Endothelial cell of umbilical vein (primary cell): Measurements from ENCODE around the gene CYP26A1. TPM values are rescaled to one million over a fixed set of nuclear protein-coding genes. Genes with fewer than 3 reads are reported as not detected.

Source experiments
- BruUV-seq: library from RNA; stranded (reverse); fragments of 400-500 nt; replicated peaks from 2 replicates; lab custom pipeline; 2021; lab: Mats Ljungman, UMichigan
- CTCF ChIA-PET: fragments of 300-600, 350-600 bp; sonication (Branson Sonifier 250); formaldehyde crosslinking; loops from one replicate; lab custom pipeline; 2021; ENCODE audit warnings: antibody characterized with exemption, inconsistent platforms; lab: Charles Lee
- POLR2A ChIA-PET: fragments of 300-600, 350-600 bp; sonication (Branson Sonifier 250); formaldehyde crosslinking; loops from one replicate; lab custom pipeline; 2021; ENCODE audit warnings: antibody characterized with exemption, inconsistent platforms; lab: Charles Lee
- DNase-seq: peaks from one replicate; pipeline ENCODE4 v3.0.0-alpha.2; 2011; ENCODE audit warnings: low read depth, low spot score
- FAIRE-seq: peaks from 2 replicates; lab custom pipeline; 2011; peaks lifted over from hg19 to GRCh38; lab: Jason Lieb, UNC
- H2AFZ ChIP-seq: 2 replicates; pipeline ENCODE4 v1.6.0; 2012; ENCODE audit warnings: low read depth, low read length, control low read depth, inconsistent platforms
- H3K27ac ChIP-seq: 2 replicates; pipeline ENCODE4 v1.5.1; 2011; ENCODE audit warnings: low read depth, mild to moderate bottlenecking, control low read depth, low read length, moderate library complexity; ENCODE audit not compliant: insufficient read depth
- H3K27me3 ChIP-seq, 2 experiments: 2 replicates each; pipeline versions ENCODE4 v1.6.0 to v1.6.1; 2011; ENCODE audit warnings: low read length in 2 of 2, mixed read lengths in 1 of 2; ENCODE audit not compliant: control insufficient read depth in 2 of 2, insufficient read depth in 2 of 2
- H3K36me3 ChIP-seq, 2 experiments: 2 replicates in 1 of 2; 3 replicates in 1 of 2; pipeline ENCODE4 v1.5.1; 2011; ENCODE audit warnings: low read length in 2 of 2, mild to moderate bottlenecking in 1 of 2, moderate library complexity in 1 of 2; ENCODE audit not compliant: control insufficient read depth in 2 of 2, insufficient read depth in 2 of 2; ENCODE audit errors: extremely low read depth in 1 of 2
- H3K4me1 ChIP-seq: 3 replicates; pipeline ENCODE4 v1.5.1; 2011; ENCODE audit warnings: mild to moderate bottlenecking, low read length; ENCODE audit not compliant: control insufficient read depth, insufficient read depth; ENCODE audit errors: extremely low read depth
- H3K4me2 ChIP-seq: 2 replicates; pipeline ENCODE4 v1.6.1; 2011; ENCODE audit warnings: low read length, control low read depth, mixed read lengths; ENCODE audit not compliant: insufficient read depth
- H3K4me3 ChIP-seq, 3 experiments: fragments of 200-600 bp in 1 of 3; sonication (generic), shearing (Covaris generic) in 1 of 3; replicated peaks in 1 of 3; 2 replicates each; pipeline ENCODE4 v1.5.1; 2011 to 2016; ENCODE audit warnings: control low read depth in 3 of 3, low read length in 3 of 3, mild to moderate bottlenecking in 2 of 3, inconsistent platforms in 1 of 3, low read depth in 1 of 3, moderate library complexity in 1 of 3; ENCODE audit not compliant: insufficient read depth in 1 of 3
- H3K79me2 ChIP-seq: 2 replicates; pipeline ENCODE4 v1.6.0; 2012; ENCODE audit warnings: low read length, inconsistent platforms; ENCODE audit not compliant: control insufficient read depth, insufficient read depth
- H3K9ac ChIP-seq: replicated peaks from 2 replicates; pipeline ENCODE3; 2011; ENCODE audit warnings: low read length, control low read depth; ENCODE audit not compliant: insufficient read depth; ENCODE audit errors: extremely low read depth
- H3K9me1 ChIP-seq: replicated peaks from 3 replicates; pipeline ENCODE4 v1.6.0; 2011; ENCODE audit warnings: mild to moderate bottlenecking, low read length; ENCODE audit not compliant: control insufficient read depth, insufficient read depth; ENCODE audit errors: extremely low read depth
- H3K9me3 ChIP-seq: replicated peaks from 2 replicates; pipeline ENCODE4 v1.5.1; 2012; ENCODE audit warnings: low read length, inconsistent platforms; ENCODE audit not compliant: control insufficient read depth, insufficient read depth
- H4K20me1 ChIP-seq: replicated peaks from 2 replicates; pipeline ENCODE3; 2011; ENCODE audit warnings: mild to moderate bottlenecking, low read length; ENCODE audit not compliant: control insufficient read depth, insufficient read depth; ENCODE audit errors: extremely low read depth
- FOS ChIP-seq: IDR thresholded peaks from 2 replicates; pipeline ENCODE4 v1.6.1; 2011; ENCODE audit warnings: mild to moderate bottlenecking, low read length, moderate library complexity, borderline replicate concordance; ENCODE audit not compliant: insufficient read depth
- GATA2 ChIP-seq: IDR thresholded peaks from 2 replicates; pipeline ENCODE4 v1.7.0; 2011; ENCODE audit warnings: low read depth, mild to moderate bottlenecking, moderate library complexity, mixed read lengths, low read length; ENCODE audit not compliant: insufficient read length, insufficient read depth
- MYC ChIP-seq: IDR thresholded peaks from one replicate; pipeline ENCODE4 v1.6.1; 2011; ENCODE audit warnings: mild to moderate bottlenecking, low read depth, low read length
- POLR2A ChIP-seq: IDR thresholded peaks from 2 replicates; pipeline ENCODE4 v1.6.1; 2012; ENCODE audit warnings: low read depth, mild to moderate bottlenecking, control low read depth, low read length
- POLR2AphosphoS5 ChIP-seq: IDR thresholded peaks from 2 replicates; pipeline ENCODE4 v1.6.1; 2012; ENCODE audit warnings: low read depth, mild to moderate bottlenecking, control low read depth, low read length, moderate library complexity; ENCODE audit not compliant: insufficient read depth
- dilution Hi-C: fragments of 300-500 bp; cut with MboI; formaldehyde crosslinking; loops from one replicate; pipeline ENCODE4 v1.15.0; 2019; ENCODE audit warnings: low sequenced_read_pairs; ENCODE audit not compliant: extremely low pct_ligation_motif_present
- intact Hi-C: fragments of 100-400 bp; cut with micrococcal nuclease; formaldehyde crosslinking; loops from one replicate; pipeline ENCODE4 v1.10.0; 2022
- polyA plus RNA-seq, 4 experiments: library from polyadenylated mRNA; depleted of rRNA in 3 of 4; stranded (reverse) in 3 of 4; unstranded in 1 of 4; fragments of >200 nt; gene quantifications; 2 replicates each; pipeline versions ENCODE4 v1.2.1 to v1.2.3, GENCODE V29; 2011 to 2012; ENCODE audit warnings: missing spikeins in 1 of 4
- total RNA-seq: library from RNA; stranded (reverse); gene quantifications from 2 replicates; pipeline ENCODE4 v1.2.3, GENCODE V29; 2021
- TF ChIP-seq, protein P1 (sequence below), 2 donors: IDR thresholded peaks; 1 replicate in 1 of 2; 2 replicates in 1 of 2; pipeline ENCODE4 v1.5.1; 2011; ENCODE audit warnings: low read length in 2 of 2, mild to moderate bottlenecking in 2 of 2, moderate library complexity in 2 of 2, control low read depth in 1 of 2, inconsistent platforms in 1 of 2, low read depth in 1 of 2; ENCODE audit not compliant: insufficient read depth in 1 of 2; ENCODE audit errors: extremely low read depth in 1 of 2

CYP26A1 gene
- total and polyA plus RNA-seq, 2 donors (not counting 3 experiments of a cell fraction or from before 2014, with no cell fraction given), result 0.95 to 4.4 TPM

DNA sequence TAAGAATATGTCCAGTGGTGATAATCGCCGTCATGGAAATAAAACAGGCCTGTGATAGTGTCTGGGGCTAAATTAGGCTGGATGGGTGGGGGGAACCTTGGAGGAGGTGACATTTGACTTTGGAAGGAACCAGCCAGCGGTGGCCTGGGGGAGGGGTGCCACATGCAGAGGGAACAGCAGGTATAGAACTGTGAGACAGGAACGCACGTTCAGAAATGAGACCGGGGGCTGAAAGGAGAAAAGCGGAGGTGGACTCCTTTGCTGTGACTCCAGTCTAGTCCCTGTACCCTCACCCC is 2.6 kb upstream of the CYP26A1 start:
- Histone ChIP-seq H3K27ac (no peak overlapping the region), H3K9me1 (no peaks in the 10 kb centered on the region), H3K36me3 (peaks cover 0 to 10% of the 10 kb centered on the region in 2 experiments), H3K9ac (no peak overlapping the region), H3K4me1 (peaks cover 36% of the 10 kb centered on the region), H3K4me3 (no peak overlapping the region), H3K4me2 (no peak overlapping the region), H4K20me1 (peaks cover 3% of the 10 kb centered on the region), H3K9me3 (no peaks in the 10 kb centered on the region), H2AFZ (no peak overlapping the region), H3K27me3 (peaks cover 41 to 52% of the 10 kb centered on the region in 2 experiments), H3K79me2 (no peaks in the 10 kb centered on the region)
- TF ChIP-seq, protein P1, sequence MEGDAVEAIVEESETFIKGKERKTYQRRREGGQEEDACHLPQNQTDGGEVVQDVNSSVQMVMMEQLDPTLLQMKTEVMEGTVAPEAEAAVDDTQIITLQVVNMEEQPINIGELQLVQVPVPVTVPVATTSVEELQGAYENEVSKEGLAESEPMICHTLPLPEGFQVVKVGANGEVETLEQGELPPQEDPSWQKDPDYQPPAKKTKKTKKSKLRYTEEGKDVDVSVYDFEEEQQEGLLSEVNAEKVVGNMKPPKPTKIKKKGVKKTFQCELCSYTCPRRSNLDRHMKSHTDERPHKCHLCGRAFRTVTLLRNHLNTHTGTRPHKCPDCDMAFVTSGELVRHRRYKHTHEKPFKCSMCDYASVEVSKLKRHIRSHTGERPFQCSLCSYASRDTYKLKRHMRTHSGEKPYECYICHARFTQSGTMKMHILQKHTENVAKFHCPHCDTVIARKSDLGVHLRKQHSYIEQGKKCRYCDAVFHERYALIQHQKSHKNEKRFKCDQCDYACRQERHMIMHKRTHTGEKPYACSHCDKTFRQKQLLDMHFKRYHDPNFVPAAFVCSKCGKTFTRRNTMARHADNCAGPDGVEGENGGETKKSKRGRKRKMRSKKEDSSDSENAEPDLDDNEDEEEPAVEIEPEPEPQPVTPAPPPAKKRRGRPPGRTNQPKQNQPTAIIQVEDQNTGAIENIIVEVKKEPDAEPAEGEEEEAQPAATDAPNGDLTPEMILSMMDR (IDR thresholded peaks at IDR 0.05; ENCODE audit: extremely low read depth in 1 of 2, insufficient read depth in 1 of 2, low read depth in 1 of 2, low read length in 2 of 2), result no peak
- TF ChIP-seq GATA2 (no peak), MYC (no peak), POLR2AphosphoS5 (no peak), POLR2A (no peak), FOS (no peak)
- dilution Hi-C loops, result no loop called here
- no TSS peak for BruUV-seq
- CTCF ChIA-PET, result interaction anchor here (0.6 to 1.6 kb wide), 4 partner anchors 9 to 463 kb away, joined by 3 to 6 read pairs (median 3); no protein-coding TSS in a partner anchor
- intact Hi-C loops, result no loop called here
- POLR2A ChIA-PET, result no interaction called here
- FAIRE-seq, result no peak
- no peak for DNase-seq
